HepG2 (cell line): ENCODE measurements around the gene LEPROT. TPM values are rescaled to one million over a fixed set of nuclear protein-coding genes. Genes with fewer than 3 reads are reported as not detected.

Experiments used
- CCDC6 ChIP-seq: sonication (generic); formaldehyde crosslinking; IDR thresholded peaks from 2 replicates; pipeline ENCODE4 v1.8.1; 2022; ENCODE audit warnings: mild to moderate bottlenecking, missing genetic modification reagents, moderate library complexity
- FOXK1 ChIP-seq: sonication (generic); formaldehyde crosslinking; IDR thresholded peaks from 2 replicates; pipeline ENCODE4 v1.4.0; 2020; ENCODE audit warnings: low read depth, missing genetic modification reagents, borderline replicate concordance
- FOXP1 ChIP-seq, 2 experiments: fragments of 450-650 bp in 1 of 2; IDR thresholded peaks; 2 replicates each; pipeline ENCODE4 v1.6.1; 2017 to 2018; ENCODE audit warnings: antibody characterized with exemption in 1 of 2
- FOXP4 ChIP-seq: sonication (generic); formaldehyde crosslinking; IDR thresholded peaks from 2 replicates; pipeline ENCODE4 v1.4.0; 2020; ENCODE audit warnings: missing genetic modification reagents
- HDAC1 ChIP-seq: sonication (generic); formaldehyde crosslinking; IDR thresholded peaks from 2 replicates; pipeline ENCODE4 v1.5.1; 2020; ENCODE audit warnings: mild to moderate bottlenecking, missing genetic modification reagents
- IKZF5 ChIP-seq: IDR thresholded peaks from 2 replicates; pipeline ENCODE4 v1.6.1; 2018; ENCODE audit warnings: missing genetic modification reagents, mild to moderate bottlenecking, missing compliant biosample characterization
- JUN ChIP-seq: sonication (generic); formaldehyde crosslinking; IDR thresholded peaks from 2 replicates; pipeline ENCODE4 v1.4.0; 2020; ENCODE audit warnings: mild to moderate bottlenecking, missing genetic modification reagents
- MAFF ChIP-seq: IDR thresholded peaks from 2 replicates; pipeline ENCODE4 v1.6.1; 2011; ENCODE audit warnings: low read depth, low read length, improper control_type of control experiment
- RCOR2 ChIP-seq: IDR thresholded peaks from 2 replicates; pipeline ENCODE4 v1.6.1; 2016; ENCODE audit warnings: missing biosample characterization, missing genetic modification reagents
- SIX4 ChIP-seq: sonication (generic); formaldehyde crosslinking; IDR thresholded peaks from 2 replicates; pipeline ENCODE4 v1.4.0; 2020; ENCODE audit warnings: missing genetic modification reagents
- SOX13 ChIP-seq, 3 experiments: fragments of 450-650 bp in 1 of 3; sonication (generic) in 1 of 3; formaldehyde crosslinking in 1 of 3; IDR thresholded peaks in 2 of 3; conservative IDR thresholded peaks in 1 of 3; 2 replicates each; pipeline versions ENCODE4 v1.5.0 to v1.6.1; 2016 to 2020; ENCODE audit warnings: antibody characterized with exemption in 1 of 3, mild to moderate bottlenecking in 1 of 3, missing compliant biosample characterization in 1 of 3, missing genetic modification reagents in 1 of 3, moderate library complexity in 1 of 3
- TBX2 ChIP-seq: sonication (generic); formaldehyde crosslinking; IDR thresholded peaks from 2 replicates; pipeline ENCODE4 v1.5.0; 2020; ENCODE audit warnings: missing genetic modification reagents, mild to moderate bottlenecking, borderline replicate concordance
- TCF7 ChIP-seq: sonication (generic); IDR thresholded peaks from 2 replicates; pipeline ENCODE4 v1.6.1; 2016; ENCODE audit warnings: antibody characterized with exemption, low read depth
- ZNF609 ChIP-seq: sonication (generic); formaldehyde crosslinking; IDR thresholded peaks from 2 replicates; pipeline ENCODE4 v1.4.0; 2020; ENCODE audit warnings: mild to moderate bottlenecking, missing genetic modification reagents, borderline replicate concordance
- ZSCAN5A ChIP-seq: sonication (generic); formaldehyde crosslinking; IDR thresholded peaks from 2 replicates; pipeline ENCODE4 v1.8.0; 2022; ENCODE audit warnings: mild to moderate bottlenecking, missing genetic modification reagents, borderline replicate concordance
- polyA plus RNA-seq, 8 experiments: library from polyadenylated mRNA; depleted of rRNA in 3 of 8; stranded (reverse) in 7 of 8; unstranded in 1 of 8; fragments of >200 nt; fragmentation: Illumina TruSeq in 4 of 8; extraction: Trizol in 4 of 8; gene quantifications; 2 replicates each; pipeline versions ENCODE4 v1.2.1 to v1.2.3, GENCODE V29; 2011 to 2016; ENCODE audit warnings: low read depth in 4 of 8, missing spikeins in 1 of 8, mixed read lengths in 1 of 8; ENCODE audit not compliant: insufficient read depth in 1 of 8
- total RNA-seq, 5 experiments: library from RNA; depleted of rRNA; stranded (reverse); fragments of >200 nt; fragmentation: Illumina TruSeq; extraction: Trizol; gene quantifications; 2 replicates each; pipeline ENCODE4 v1.2.3, GENCODE V29; 2016; ENCODE audit warnings: low read depth in 1 of 5
- TF ChIP-seq, protein P1 (sequence below): sonication (generic); formaldehyde crosslinking; IDR thresholded peaks from 2 replicates; pipeline ENCODE4 v1.4.0; 2020; ENCODE audit warnings: mild to moderate bottlenecking, missing genetic modification reagents

LEPROT gene
- total and polyA plus RNA-seq, 2 of the 13 experiments (the other 11 are each of a cell fraction or from before 2014, with no cell fraction given), result 36.8 to 51.4 TPM

DNA sequence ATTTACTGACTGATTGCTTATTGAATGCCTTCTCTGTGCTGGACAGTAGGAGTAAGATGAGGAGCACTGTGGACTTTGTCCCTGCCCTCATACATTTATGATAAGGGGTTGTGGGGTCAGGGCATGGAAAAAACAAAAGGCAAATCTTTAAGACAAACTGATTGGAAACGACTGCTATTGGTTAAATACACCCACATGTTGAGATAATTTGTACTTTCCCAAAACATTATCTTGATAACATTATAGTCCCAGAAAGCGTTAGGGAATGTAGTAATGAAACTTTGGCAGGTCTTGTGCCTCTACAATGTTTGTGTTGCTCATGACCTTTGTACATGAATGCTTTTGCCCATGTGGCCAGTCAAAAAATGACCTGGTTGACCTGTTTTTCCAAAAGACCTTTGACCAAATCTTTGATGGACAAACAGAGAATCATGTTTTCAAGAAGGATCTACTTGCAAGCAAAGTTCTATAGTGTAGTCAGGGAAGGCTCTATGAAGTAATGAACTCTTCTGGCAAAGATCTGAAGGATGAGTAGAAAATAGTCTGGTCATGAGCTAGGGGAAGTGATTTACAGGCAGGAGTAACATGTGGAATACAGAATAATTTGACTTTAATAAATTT, 50.9 kb downstream of the LEPROT start (continued):
- TF ChIP-seq SOX13 (IDR thresholded peaks at IDR 0.05), result no peak
- TF ChIP-seq SOX13 (CRISPR knock-in tag; conservative IDR thresholded peaks at IDR 0.05 in 1 of 2, IDR thresholded peaks at IDR 0.05 in 1 of 2), result peak in 1 of 2 experiments; percentile 88; a peak in 2 of 4 replicates
- TF ChIP-seq JUN (CRISPR knock-in tag), result peak; percentile 69; the same call in 1 of the 2 replicates
- TF ChIP-seq RCOR2 (CRISPR knock-in tag), result peak; percentile 66
- TF ChIP-seq FOXK1 (CRISPR knock-in tag), result peak; percentile 62
- TF ChIP-seq CCDC6, result peak; percentile 47; the same call in 1 of the 2 replicates
- TF ChIP-seq IKZF5 (CRISPR knock-in tag), result peak; percentile 67; the same call in 1 of the 2 replicates
- peak; percentile 57 for TF ChIP-seq TCF7
- TF ChIP-seq, protein P1, sequence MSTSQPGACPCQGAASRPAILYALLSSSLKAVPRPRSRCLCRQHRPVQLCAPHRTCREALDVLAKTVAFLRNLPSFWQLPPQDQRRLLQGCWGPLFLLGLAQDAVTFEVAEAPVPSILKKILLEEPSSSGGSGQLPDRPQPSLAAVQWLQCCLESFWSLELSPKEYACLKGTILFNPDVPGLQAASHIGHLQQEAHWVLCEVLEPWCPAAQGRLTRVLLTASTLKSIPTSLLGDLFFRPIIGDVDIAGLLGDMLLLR (CRISPR knock-in tag), result no peak
- no peak for TF ChIP-seq FOXP1 (IDR thresholded peaks at IDR 0.05)
- peak; percentile 86; the same call in 1 of the 2 replicates for TF ChIP-seq FOXP1 (CRISPR knock-in tag; IDR thresholded peaks at IDR 0.05)
- peak; percentile 82 for TF ChIP-seq HDAC1
- peak; percentile 56; the same call in 1 of the 2 replicates for TF ChIP-seq ZSCAN5A
- peak; percentile 77 for TF ChIP-seq FOXP4 (CRISPR knock-in tag)
- no peak for TF ChIP-seq MAFF
- TF ChIP-seq ZNF609 (CRISPR knock-in tag), result peak; percentile 72; the same call in 1 of the 2 replicates
- TF ChIP-seq TBX2, result peak; percentile 78
- TF ChIP-seq SIX4 (CRISPR knock-in tag), result 0 out of 2 replicates have a peak, but pooled peaks have one; percentile 6
